ENCODE measurements around the gene OR10R2.
"Not testable (repeated sequence)": the region's sequence is repeated elsewhere in the genome, so short reads cannot be mapped to it uniquely, and the experiment has no call there.

The OR10R2 gene

DNA sequence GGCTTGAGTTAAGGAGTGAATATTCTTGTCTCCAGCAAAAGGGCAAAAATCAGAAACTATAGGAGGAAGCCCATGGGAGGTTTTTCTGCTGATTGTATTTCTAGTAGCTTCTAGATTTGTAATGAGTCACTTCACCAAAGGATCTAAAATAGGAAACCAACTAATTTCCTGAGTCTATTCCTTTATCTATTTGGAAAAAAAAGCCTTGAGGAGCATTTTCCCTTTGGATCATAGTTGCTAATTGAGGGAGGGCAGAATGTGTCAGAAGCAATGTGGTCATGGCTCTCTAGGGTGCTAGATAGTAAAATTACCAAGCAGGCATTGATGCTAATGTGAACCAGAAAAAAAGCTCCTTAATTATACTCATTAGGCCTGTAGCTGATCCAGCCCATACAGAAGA lies at the start of gene OR10R2:
OR10R2 (plus strand) TSS at position 301 of the 400 bp plus-strand sequence. CDS start 106 bp downstream, outside the sequence.
- DNase-seq (ENCODE audit: low read depth): no peak
- TF ChIP-seq CTCF (IDR thresholded peaks at IDR 0.05; ENCODE audit: low read depth, low read length) (no peak), POLR2A (IDR thresholded peaks at IDR 0.05; ENCODE audit: extremely low read depth, insufficient read length) (no peak), MYC (IDR thresholded peaks at IDR 0.05; ENCODE audit: low read depth, low read length) (no peak)
- TF ChIP-seq, protein P1, sequence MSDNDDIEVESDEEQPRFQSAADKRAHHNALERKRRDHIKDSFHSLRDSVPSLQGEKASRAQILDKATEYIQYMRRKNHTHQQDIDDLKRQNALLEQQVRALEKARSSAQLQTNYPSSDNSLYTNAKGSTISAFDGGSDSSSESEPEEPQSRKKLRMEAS (IDR thresholded peaks at IDR 0.05; ENCODE audit: low read depth, low read length): no peak
- no peak within 1 kb of the TSS for H3K4me3 ChIP-seq (ENCODE audit: low read depth, low read length)

DNA sequence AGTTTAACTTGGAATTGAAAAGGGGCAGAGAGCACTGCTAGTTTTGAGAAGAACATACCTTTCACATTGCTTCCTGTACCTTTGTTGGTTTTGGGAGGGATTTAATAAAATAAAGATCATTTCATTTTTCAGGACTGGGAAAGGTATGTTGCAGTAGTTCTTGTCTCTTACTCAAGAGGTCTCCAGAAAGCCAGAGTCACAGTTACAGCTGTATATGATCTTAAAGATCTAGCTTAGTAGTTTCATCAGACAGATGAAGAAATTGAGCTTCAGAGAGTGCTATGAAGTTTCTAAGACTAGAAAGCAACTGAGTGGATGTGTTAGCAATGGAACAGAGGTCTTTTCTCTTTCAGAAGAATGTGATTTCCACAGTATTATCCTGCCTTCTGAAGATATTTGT lies 47.0 kb upstream of the OR10R2 start:
- no peak for TF ChIP-seq POLR2A (IDR thresholded peaks at IDR 0.05; ENCODE audit: extremely low read depth, insufficient read length)
- TF ChIP-seq, protein P1 (IDR thresholded peaks at IDR 0.05; ENCODE audit: low read depth, low read length): no peak
- TF ChIP-seq MYC (IDR thresholded peaks at IDR 0.05; ENCODE audit: low read depth, low read length): no peak
- no peak for TF ChIP-seq CTCF (IDR thresholded peaks at IDR 0.05; ENCODE audit: low read depth, low read length)
- DNase-seq (ENCODE audit: low read depth): peak; percentile 7
- no peak overlapping the region for H3K4me3 ChIP-seq (ENCODE audit: low read depth, low read length)

DNA sequence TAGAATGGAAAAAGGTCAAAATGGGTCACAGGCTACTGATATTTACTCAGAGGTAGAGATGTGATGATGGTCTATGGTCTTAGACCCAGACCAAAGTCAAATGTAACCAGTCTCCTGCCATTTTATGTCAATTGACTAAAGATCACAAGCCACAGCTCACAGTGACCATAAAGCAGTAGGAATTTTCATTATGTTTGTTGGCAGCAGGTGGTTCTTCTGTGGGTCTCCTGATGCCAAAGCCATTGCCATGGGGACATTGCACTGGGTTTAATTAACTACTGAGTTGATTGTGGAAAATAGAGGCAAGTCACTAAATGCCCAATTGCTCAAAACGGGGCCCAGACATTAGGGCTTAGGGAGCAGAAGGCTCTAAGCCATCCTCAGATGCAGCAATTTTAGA lies 45.9 kb upstream of the OR10R2 start, which contains the start of gene OR10K2:
OR10K2 (minus strand) TSS at position 101 of the 400 bp plus-strand sequence. CDS start 5,371 bp downstream, outside the sequence.
- H3K4me3 ChIP-seq (ENCODE audit: low read depth, low read length): no peak within 1 kb of the TSS
- DNase-seq (ENCODE audit: low read depth): no peak
- TF ChIP-seq MYC (IDR thresholded peaks at IDR 0.05; ENCODE audit: low read depth, low read length): no peak

DNA sequence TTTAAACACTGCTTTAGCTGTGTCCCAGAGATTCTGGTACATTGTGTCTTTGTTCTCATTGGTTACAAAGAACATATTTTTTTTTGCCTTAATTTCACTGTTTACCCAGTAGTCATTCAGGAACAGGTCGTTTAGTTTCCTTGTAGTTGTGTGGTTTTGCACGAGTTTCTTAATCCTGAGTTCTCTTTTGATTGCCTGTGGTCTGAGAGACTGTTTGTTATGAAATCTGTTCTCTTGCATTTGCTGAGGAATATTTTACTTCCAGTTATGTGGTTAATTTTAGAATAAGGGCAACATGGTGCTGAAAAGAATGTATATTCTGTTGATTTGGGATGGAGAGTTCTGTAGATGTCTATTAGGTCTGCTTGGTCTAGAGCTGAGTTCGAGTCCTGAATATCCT lies 41.9 kb upstream of the OR10R2 start:
- DNase-seq (ENCODE audit: low read depth): peak; percentile 58
- TF ChIP-seq, protein P1 (IDR thresholded peaks at IDR 0.05; ENCODE audit: low read depth, low read length): 0 out of 2 replicates have a peak, but pooled peaks have one; percentile 22
- 0 out of 2 replicates have a peak, but pooled peaks have one; percentile 12 for TF ChIP-seq MYC (IDR thresholded peaks at IDR 0.05; ENCODE audit: low read depth, low read length)
- not testable (repeated sequence) for H3K4me3 ChIP-seq (ENCODE audit: low read depth, low read length)

- H3K4me3 ChIP-seq (ENCODE audit: low read depth, low read length): no peak overlapping the region
- no peak for DNase-seq (ENCODE audit: low read depth)
- no peak for TF ChIP-seq POLR2A (IDR thresholded peaks at IDR 0.05; ENCODE audit: extremely low read depth, insufficient read length)
- no peak for TF ChIP-seq CTCF (IDR thresholded peaks at IDR 0.05; ENCODE audit: low read depth, low read length)
- no peak for TF ChIP-seq MYC (IDR thresholded peaks at IDR 0.05; ENCODE audit: low read depth, low read length)
- TF ChIP-seq, protein P1 (IDR thresholded peaks at IDR 0.05; ENCODE audit: low read depth, low read length): no peak
Observed at GRCh38 chr1:158434741-158435140, 37.3 kb upstream of the OR10R2 start.

DNA sequence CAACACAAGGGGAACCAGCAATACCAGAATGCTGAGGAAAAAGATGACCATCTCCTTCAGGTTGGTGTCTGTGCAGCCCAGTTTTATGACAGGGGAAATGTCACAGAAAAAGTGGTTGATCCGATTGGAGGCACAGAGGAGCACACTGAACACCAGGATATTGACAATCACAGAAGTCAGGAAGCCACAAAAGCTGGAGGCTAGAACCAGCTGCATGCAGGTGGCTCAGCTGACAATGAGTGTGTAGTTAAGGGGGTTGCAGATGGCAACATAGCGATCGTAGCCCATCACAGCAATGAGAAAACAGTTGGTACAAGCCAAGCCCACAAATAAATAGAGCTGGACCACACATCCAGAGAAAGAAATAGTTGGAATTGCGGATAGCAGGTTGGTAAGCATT lies 26.6 kb upstream of the OR10R2 start:
- H3K4me3 ChIP-seq (ENCODE audit: low read depth, low read length): no peak overlapping the region
- no peak for DNase-seq (ENCODE audit: low read depth)
- TF ChIP-seq MYC (IDR thresholded peaks at IDR 0.05; ENCODE audit: low read depth, low read length) (no peak), POLR2A (IDR thresholded peaks at IDR 0.05; ENCODE audit: extremely low read depth, insufficient read length) (no peak), CTCF (IDR thresholded peaks at IDR 0.05; ENCODE audit: low read depth, low read length) (no peak)
- TF ChIP-seq, protein P1 (IDR thresholded peaks at IDR 0.05; ENCODE audit: low read depth, low read length): no peak

DNA sequence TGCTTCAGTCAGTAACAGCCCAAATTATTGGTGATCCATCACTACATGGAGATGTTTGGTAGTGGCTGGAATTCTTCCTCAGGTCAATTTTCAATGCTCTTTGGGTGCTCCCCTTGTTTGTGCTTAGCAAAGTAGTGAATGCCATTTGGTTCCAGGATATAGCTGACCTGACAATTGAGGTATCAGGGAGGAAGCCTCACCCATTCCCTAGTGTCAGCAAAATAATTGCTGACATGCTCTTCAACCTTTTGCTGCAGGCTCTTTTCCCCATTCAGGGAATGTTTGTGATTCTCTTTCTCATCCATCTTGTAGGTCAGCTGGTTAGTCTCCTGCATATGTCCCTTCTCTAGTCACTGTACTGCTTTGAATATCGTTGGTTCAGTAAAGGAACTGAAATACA lies 17.5 kb upstream of the OR10R2 start:
- no peak for DNase-seq (ENCODE audit: low read depth)
- no peak for TF ChIP-seq POLR2A (IDR thresholded peaks at IDR 0.05; ENCODE audit: extremely low read depth, insufficient read length)
- TF ChIP-seq CTCF (IDR thresholded peaks at IDR 0.05; ENCODE audit: low read depth, low read length): no peak
- TF ChIP-seq, protein P1 (IDR thresholded peaks at IDR 0.05; ENCODE audit: low read depth, low read length): no peak
- no peak for TF ChIP-seq MYC (IDR thresholded peaks at IDR 0.05; ENCODE audit: low read depth, low read length)
- no peak overlapping the region for H3K4me3 ChIP-seq (ENCODE audit: low read depth, low read length)
